Measurements from ENCODE around the gene NEO1.
"Not testable (repeated sequence)": the region's sequence is repeated elsewhere in the genome, so short reads cannot be mapped to it uniquely, and the experiment has no call there.

The NEO1 gene

GRCh38 chr15:73141216-73141900 is 89.1 kb downstream of the NEO1 start:
- no peak for DNase-seq

- DNase-seq: no peak
Observed at GRCh38 chr15:73142802-73143762, 90.8 kb downstream of the NEO1 start.

- no peak for DNase-seq
Observed at GRCh38 chr15:73143763-73144155, 91.5 kb downstream of the NEO1 start.

- DNase-seq: no peak
Observed at GRCh38 chr15:73146419-73146818, 94.2 kb downstream of the NEO1 start.

- DNase-seq: no peak
Observed at GRCh38 chr15:73150831-73151230, 98.6 kb downstream of the NEO1 start.

GRCh38 chr15:73153024-73153423 is 100.8 kb downstream of the NEO1 start:
- no peak for DNase-seq

GRCh38 chr15:73153447-73153846 is 101.2 kb downstream of the NEO1 start:
- DNase-seq: no peak

- DNase-seq: no peak
Observed at GRCh38 chr15:73156431-73157191, 104.3 kb downstream of the NEO1 start.

- DNase-seq: no peak
Observed at GRCh38 chr15:73161546-73161945, 109.3 kb downstream of the NEO1 start.

GRCh38 chr15:73165435-73165834 is 113.2 kb downstream of the NEO1 start:
- no peak for DNase-seq

- DNase-seq: no peak
Observed at GRCh38 chr15:73165844-73166243, 113.6 kb downstream of the NEO1 start.

GRCh38 chr15:73166711-73167110 is 114.4 kb downstream of the NEO1 start:
- DNase-seq: not testable (repeated sequence)

GRCh38 chr15:73168487-73168886 is 116.2 kb downstream of the NEO1 start:
- DNase-seq: no peak

- no peak for DNase-seq
Observed at GRCh38 chr15:73171711-73172110, 119.4 kb downstream of the NEO1 start.

GRCh38 chr15:73172508-73172907 is 120.2 kb downstream of the NEO1 start:
- no peak for DNase-seq

GRCh38 chr15:73174171-73174570 is 121.9 kb downstream of the NEO1 start:
- no peak for DNase-seq

- DNase-seq: no peak
Observed at GRCh38 chr15:73175382-73175781, 123.1 kb downstream of the NEO1 start.

- DNase-seq: no peak
Observed at GRCh38 chr15:73176598-73176997, 124.3 kb downstream of the NEO1 start.

- DNase-seq: no peak
Observed at GRCh38 chr15:73183071-73183470, 130.8 kb downstream of the NEO1 start.

- DNase-seq: no peak
Observed at GRCh38 chr15:73190189-73190601, 137.9 kb downstream of the NEO1 start.

GRCh38 chr15:73195166-73195565 is 142.9 kb downstream of the NEO1 start:
- DNase-seq: no peak

GRCh38 chr15:73196113-73196512 is 143.8 kb downstream of the NEO1 start:
- no peak for DNase-seq

- no peak for DNase-seq
Observed at GRCh38 chr15:73200339-73200738, 148.1 kb downstream of the NEO1 start.
